GM23338 (cell line): ENCODE measurements around the gene HEY2. TPM values are rescaled to one million over a fixed set of nuclear protein-coding genes. Genes with fewer than 3 reads are reported as not detected.

Source experiments
- ATAC-seq: fragments of 200-7000 bp; cut with Tn5 transposase; 3 replicates; pipeline ENCODE4 v1.9.1; 2020
- DNase-seq: peaks from one replicate; pipeline ENCODE4 v3.0.0-alpha.2; 2015; ENCODE audit warnings: low spot score
- H2AFZ ChIP-seq: fragments of 200-600 bp; sonication (generic); 2 replicates; pipeline ENCODE4 v1.8.0; 2016; ENCODE audit warnings: antibody characterized with exemption, mild to moderate bottlenecking, moderate library complexity
- H3F3A ChIP-seq: fragments of 200-600 bp; sonication (generic); replicated peaks from 2 replicates; pipeline ENCODE4 v1.8.0; 2017; ENCODE audit warnings: antibody characterized with exemption, mixed run types, low read depth
- H3K27ac ChIP-seq: fragments of 200-600 bp; sonication (generic); 2 replicates; pipeline ENCODE4 v1.6.1; 2016; ENCODE audit warnings: low read depth
- H3K27me3 ChIP-seq: fragments of 200-600 bp; sonication (generic); 2 replicates; pipeline ENCODE4 v1.8.0; 2016; ENCODE audit warnings: mild to moderate bottlenecking, mixed run types, moderate library complexity; ENCODE audit not compliant: insufficient read depth
- H3K36me3 ChIP-seq: fragments of 200-600 bp; sonication (generic); 2 replicates; pipeline ENCODE4 v1.8.0; 2016; ENCODE audit warnings: mild to moderate bottlenecking; ENCODE audit not compliant: insufficient read depth
- H3K4me1 ChIP-seq: fragments of 200-600 bp; sonication (generic); 2 replicates; pipeline ENCODE4 v1.8.0; 2016; ENCODE audit warnings: mild to moderate bottlenecking, moderate library complexity; ENCODE audit not compliant: insufficient read depth
- H3K4me2 ChIP-seq: fragments of 200-600 bp; sonication (generic); 2 replicates; pipeline ENCODE4 v1.7.1; 2017; ENCODE audit warnings: mixed run types
- H3K4me3 ChIP-seq: fragments of 200-600 bp; sonication (generic); 2 replicates; pipeline ENCODE4 v1.6.1; 2016; ENCODE audit warnings: mixed run types
- H3K79me2 ChIP-seq: fragments of 200-600 bp; sonication (generic); replicated peaks from 2 replicates; pipeline ENCODE4 v1.8.0; 2017; ENCODE audit warnings: mild to moderate bottlenecking; ENCODE audit not compliant: insufficient read depth
- H3K9me2 ChIP-seq: fragments of 200-600 bp; sonication (generic); 2 replicates; pipeline ENCODE4 v1.8.0; 2017; ENCODE audit not compliant: insufficient read depth
- H4K20me1 ChIP-seq: fragments of 200-600 bp; sonication (generic); replicated peaks from 2 replicates; pipeline ENCODE4 v1.8.0; 2017; ENCODE audit warnings: mild to moderate bottlenecking; ENCODE audit not compliant: insufficient read depth
- H3K27ac Mint-ChIP-seq: 2 replicates; pipeline ENCODE4 v1.8.0; 2020; ENCODE audit warnings: inconsistent platforms, mild to moderate bottlenecking, moderate library complexity, mixed read lengths
- H3K27me3 Mint-ChIP-seq: 3 replicates; pipeline ENCODE4 v1.8.0; 2022; ENCODE audit warnings: low read depth, mild to moderate bottlenecking, moderate library complexity, mixed read lengths, inconsistent platforms; ENCODE audit not compliant: insufficient read depth, poor library complexity
- H3K36me3 Mint-ChIP-seq: 3 replicates; pipeline ENCODE4 v1.8.0; 2021; ENCODE audit warnings: low read depth, mild to moderate bottlenecking, inconsistent platforms, moderate library complexity, mixed read lengths
- H3K4me1 Mint-ChIP-seq: 3 replicates; pipeline ENCODE4 v1.8.0; 2020; ENCODE audit warnings: mild to moderate bottlenecking, inconsistent platforms, mixed read lengths
- H3K4me3 Mint-ChIP-seq: 3 replicates; pipeline ENCODE4 v1.8.0; 2021; ENCODE audit warnings: moderate library complexity, mild to moderate bottlenecking, inconsistent platforms, mixed read lengths
- H3K9me3 Mint-ChIP-seq: 3 replicates; pipeline ENCODE4 v1.8.0; 2020; ENCODE audit warnings: moderate library complexity, mild to moderate bottlenecking, inconsistent platforms, mixed read lengths
- CTCF ChIP-seq, 2 experiments: fragments of 200-600 bp in 1 of 2; sonication (generic) in 1 of 2; conservative IDR thresholded peaks; 2 replicates each; pipeline versions ENCODE4 v1.5.1 to v1.6.1; 2016 to 2017; ENCODE audit warnings: antibody characterized with exemption in 2 of 2, low read depth in 2 of 2, mild to moderate bottlenecking in 2 of 2, moderate library complexity in 1 of 2
- ETS1 ChIP-seq: IDR thresholded peaks from 2 replicates; pipeline ENCODE4 v1.6.1; 2016; ENCODE audit warnings: antibody characterized with exemption
- JUNB ChIP-seq: IDR thresholded peaks from one replicate; pipeline ENCODE4 v1.6.1; 2016; ENCODE audit warnings: antibody characterized with exemption; ENCODE audit not compliant: unreplicated experiment
- POLR2AphosphoS5 ChIP-seq: IDR thresholded peaks from 2 replicates; pipeline ENCODE4 v1.6.1; 2016; ENCODE audit warnings: antibody characterized with exemption, low read depth
- REST ChIP-seq: IDR thresholded peaks from one replicate; pipeline ENCODE4 v1.6.1; 2018; ENCODE audit warnings: antibody characterized with exemption; ENCODE audit not compliant: unreplicated experiment
- ZNF114 ChIP-seq: fragments of 250-450 bp; sonication (Bioruptor Pico); IDR thresholded peaks from 2 replicates; pipeline ENCODE4 v1.5.0; 2020; ENCODE audit warnings: mild to moderate bottlenecking, moderate library complexity
- ZNF331 ChIP-seq: fragments of 250-450 bp; sonication (Bioruptor Pico); IDR thresholded peaks from 2 replicates; pipeline ENCODE4 v1.5.0; 2020; ENCODE audit warnings: low read depth, mild to moderate bottlenecking, moderate library complexity
- ZNF462 ChIP-seq: fragments of 250-450 bp; sonication (Bioruptor Pico); IDR thresholded peaks from 2 replicates; pipeline ENCODE4 v1.5.0; 2020; ENCODE audit warnings: mild to moderate bottlenecking, moderate library complexity
- polyA plus RNA-seq: library from polyadenylated mRNA; unstranded; fragments of >200 nt; fragmentation: Nextera tagmentation; extraction: Ambion mirVana; gene quantifications from 2 replicates; pipeline ENCODE4 v1.2.1, GENCODE V29; 2016
- total RNA-seq: library from RNA; depleted of rRNA; stranded (reverse); fragments of >200 nt; shearing (Covaris generic); gene quantifications from 2 replicates; pipeline ENCODE4 v1.2.3, GENCODE V29; 2014

The HEY2 gene
- total and polyA plus RNA-seq, 2 experiments from 2014 or later, result 4.3 to 8.5 TPM

GRCh38 chr6:125792172-125792571, 42.7 kb downstream of the HEY2 start:
- TF ChIP-seq REST, result no peak
- TF ChIP-seq ZNF462, result no peak
- TF ChIP-seq CTCF (conservative IDR thresholded peaks at IDR 0.05; ENCODE audit: low read depth in 2 of 2), result no peak
- TF ChIP-seq JUNB, result no peak
- no peak for TF ChIP-seq POLR2AphosphoS5
- TF ChIP-seq ETS1, result no peak
- no peak for TF ChIP-seq ZNF331 (CRISPR knock-in tag)
- TF ChIP-seq ZNF114, result no peak
- H3K4me1 ChIP-seq, result peaks cover 19% of the 10 kb centered on the region
- H3K36me3 ChIP-seq, result no peaks in the 10 kb centered on the region
- DNase-seq (no peak), ATAC-seq (no peak)
- no peaks in the 10 kb centered on the region for H3K27me3 ChIP-seq
- Mint-ChIP-seq H3K9me3 (no peaks in the 10 kb centered on the region), H3K27me3 (peaks cover 4% of the 10 kb centered on the region), H3K36me3 (no peaks in the 10 kb centered on the region), H3K4me1 (peaks cover 23% of the 10 kb centered on the region), H3K27ac (no peak overlapping the region), H3K4me3 (no peak overlapping the region)
- peaks cover 7% of the 10 kb centered on the region; the same call in 1 of the 2 replicates for H3F3A ChIP-seq
- peaks cover 13% of the 10 kb centered on the region for H3K79me2 ChIP-seq
- peak overlapping the region; percentile 85; the same call in 1 of the 2 replicates for H3K4me3 ChIP-seq
- H3K27ac ChIP-seq, result no peak overlapping the region
- H4K20me1 ChIP-seq, result no peaks in the 10 kb centered on the region
- no peaks in the 10 kb centered on the region for H3K9me2 ChIP-seq
- peak overlapping the region; percentile 92; the same call in 1 of the 2 replicates for H3K4me2 ChIP-seq
- H2AFZ ChIP-seq, result no peak overlapping the region
